A549 (cell line): ENCODE results near the gene DLGAP1. TPM values are rescaled to one million over a fixed set of nuclear protein-coding genes. Genes with fewer than 3 reads are reported as not detected.
A peak's percentile ranks its signal among the peaks of the same experiment; 100 is the strongest.

Experiments used
- ATAC-seq, 2 experiments: fragments of 200-7000 bp in 1 of 2; fragments of >200 bp in 1 of 2; cut with Nextera tagmentation in 1 of 2; cut with Tn5 transposase in 1 of 2; 3 replicates each; pipeline versions ENCODE4 v1.8.0 to v1.9.1; 2018 to 2020; ENCODE audit warnings: mild to moderate bottlenecking in 1 of 2, moderate library complexity in 1 of 2
- CTCF ChIA-PET: fragments of 300-600 bp; sonication (Branson Sonifier 250); formaldehyde crosslinking; extraction: SDS; loops from one replicate; lab custom pipeline; 2021; ENCODE audit warnings: antibody characterized with exemption, inconsistent platforms; lab: Yijun Ruan, JAX
- POLR2A ChIA-PET: fragments of 350-600 bp; formaldehyde crosslinking; extraction: SDS; loops from one replicate; lab custom pipeline; 2021; ENCODE audit warnings: antibody characterized with exemption, inconsistent platforms; lab: Yijun Ruan, JAX
- DNase-seq, 2 experiments: peaks; one replicate each; pipeline versions ENCODE4 v3.0.0 to v3.0.0-alpha.2; 2011 to 2016; ENCODE audit warnings: low read depth in 1 of 2, low spot score in 1 of 2
- FAIRE-seq: peaks from 2 replicates; lab custom pipeline; 2011; peaks lifted over from hg19 to GRCh38; lab: Jason Lieb, UNC
- H3K27ac ChIP-seq, 2 experiments: fragments of >200 bp; sonication (Bioruptor Twin); formaldehyde crosslinking; 3 replicates each; pipeline ENCODE4 v1.5.1; 2016 to 2017
- H3K4me1 ChIP-seq: fragments of >200 bp; sonication (Bioruptor Twin); formaldehyde crosslinking; 3 replicates; pipeline ENCODE4 v1.6.1; 2016
- H3K4me2 ChIP-seq: fragments of >200 bp; sonication (Bioruptor Twin); formaldehyde crosslinking; 3 replicates; pipeline ENCODE4 v1.6.1; 2016
- H3K4me3 ChIP-seq: fragments of >200 bp; sonication (Bioruptor Twin); formaldehyde crosslinking; 3 replicates; pipeline ENCODE4 v1.5.1; 2016
- H3K9me3 ChIP-seq: fragments of >200 bp; sonication (Bioruptor Twin); formaldehyde crosslinking; 3 replicates; pipeline ENCODE4 v1.6.1; 2016
- ATOH8 ChIP-seq: fragments of 250-450 bp; sonication (Bioruptor Pico); IDR thresholded peaks from 2 replicates; pipeline ENCODE4 v1.5.0; 2020; ENCODE audit warnings: low read depth, mild to moderate bottlenecking, moderate library complexity
- CBX2 ChIP-seq: fragments of 200-600 bp; sonication (generic); IDR thresholded peaks from 2 replicates; pipeline ENCODE4 v1.6.1; 2016; ENCODE audit warnings: low read depth, mild to moderate bottlenecking, borderline replicate concordance
- CBX8 ChIP-seq: fragments of 200-600 bp; sonication (generic); IDR thresholded peaks from 2 replicates; pipeline ENCODE4 v1.6.1; 2016
- EHF ChIP-seq: fragments of 250-450 bp; sonication (Bioruptor Pico); IDR thresholded peaks from 2 replicates; pipeline ENCODE4 v1.5.0; 2020; ENCODE audit warnings: mild to moderate bottlenecking
- EP300 ChIP-seq, 2 experiments: fragments of >200 bp; sonication (Bioruptor Twin); formaldehyde crosslinking; IDR thresholded peaks; 2 replicates in 1 of 2; 3 replicates in 1 of 2; pipeline ENCODE4 v1.6.1; 2016 to 2017
- HEYL ChIP-seq: fragments of 250-450 bp; sonication (Bioruptor Pico); IDR thresholded peaks from 2 replicates; pipeline ENCODE4 v1.8.0; 2021; ENCODE audit warnings: mild to moderate bottlenecking, moderate library complexity
- HOXA7 ChIP-seq: fragments of 250-450 bp; sonication (Bioruptor Pico); IDR thresholded peaks from 2 replicates; pipeline ENCODE4 v1.5.0; 2020; ENCODE audit warnings: mild to moderate bottlenecking, moderate library complexity
- KDM1A ChIP-seq: fragments of 200-600 bp; sonication (generic); IDR thresholded peaks from 2 replicates; pipeline ENCODE4 v1.6.1; 2016; ENCODE audit warnings: low read depth, mild to moderate bottlenecking
- MAZ ChIP-seq: fragments of 150-350 bp; IDR thresholded peaks from 2 replicates; pipeline ENCODE4 v1.6.1; 2014; ENCODE audit warnings: antibody characterized with exemption, low read depth, low read length, borderline replicate concordance
- MYC ChIP-seq: IDR thresholded peaks from 2 replicates; pipeline ENCODE4 v1.6.1; 2012; ENCODE audit warnings: mild to moderate bottlenecking, inconsistent platforms, low read length, improper control_type of control experiment, borderline replicate concordance
- NFE2L2 ChIP-seq: fragments of 150-350 bp; conservative IDR thresholded peaks from 2 replicates; pipeline ENCODE4 v1.6.1; 2014; ENCODE audit warnings: low read length
- PBX3 ChIP-seq: IDR thresholded peaks from 2 replicates; pipeline ENCODE4 v1.6.1; 2012
- PHF8 ChIP-seq: fragments of 200-600 bp; sonication (generic); IDR thresholded peaks from 2 replicates; pipeline ENCODE4 v1.6.1; 2016; ENCODE audit warnings: low read depth, mild to moderate bottlenecking, antibody characterized with exemption, moderate library complexity, borderline replicate concordance
- RAD21 ChIP-seq, 2 experiments: fragments of >200 bp in 1 of 2; sonication (Bioruptor Twin) in 1 of 2; formaldehyde crosslinking in 1 of 2; IDR thresholded peaks in 1 of 2; conservative IDR thresholded peaks in 1 of 2; 2 replicates in 1 of 2; 3 replicates in 1 of 2; pipeline ENCODE4 v1.6.1; 2012 to 2018; ENCODE audit warnings: inconsistent platforms in 1 of 2
- RARB ChIP-seq: fragments of 250-450 bp; sonication (Bioruptor Pico); IDR thresholded peaks from 2 replicates; pipeline ENCODE4 v1.8.0; 2021; ENCODE audit warnings: mild to moderate bottlenecking, moderate library complexity
- ZNF302 ChIP-seq: fragments of 250-450 bp; sonication (Bioruptor Pico); IDR thresholded peaks from 2 replicates; pipeline ENCODE4 v1.9.0; 2021; ENCODE audit warnings: inconsistent platforms, mild to moderate bottlenecking, moderate library complexity
- ZSCAN20 ChIP-seq: fragments of 250-450 bp; sonication (Bioruptor Pico); IDR thresholded peaks from 2 replicates; pipeline ENCODE4 v1.8.0; 2022; ENCODE audit warnings: mild to moderate bottlenecking, moderate library complexity
- WGBS: methylation state at CpG from one replicate; pipeline ENCODE4 v1.1.6; 2017; ENCODE audit errors: missing lambda C conversion rate; 5-methylcytosine and 5-hydroxymethylcytosine counted together
- polyA plus RNA-seq, 4 experiments: library from polyadenylated mRNA; depleted of rRNA in 3 of 4; stranded (reverse); fragments of >200 nt; fragmentation: RNase III in 1 of 4; extraction: RNeasy Plus Mini Kit Qiagen cat#74134 plus additional on column Dnase treatment in 1 of 4; gene quantifications; 2 replicates in 3 of 4; 3 replicates in 1 of 4; pipeline ENCODE4 v1.2.3, GENCODE V29; 2011 to 2017
- TF ChIP-seq, protein P1 (sequence below): fragments of >200 bp; sonication (Bioruptor Twin); formaldehyde crosslinking; IDR thresholded peaks from 3 replicates; pipeline ENCODE4 v1.5.1; 2016
- TF ChIP-seq, protein P2 (sequence below): fragments of 250-450 bp; sonication (Bioruptor Pico); IDR thresholded peaks from 2 replicates; pipeline ENCODE4 v1.5.0; 2021; ENCODE audit warnings: mild to moderate bottlenecking, moderate library complexity, borderline replicate concordance
- TF ChIP-seq, protein P3 (sequence below): fragments of 200-600 bp; sonication (generic); IDR thresholded peaks from 2 replicates; pipeline ENCODE4 v1.6.1; 2016; ENCODE audit warnings: antibody characterized with exemption, mild to moderate bottlenecking, moderate library complexity

Gene DLGAP1
- polyA plus RNA-seq, 2 of the 4 experiments (the other 2 are of a cell fraction): 0.04 to 0.12 TPM

- TF ChIP-seq PBX3: peak; percentile 35; the same call in 1 of the 2 replicates
- no peak for TF ChIP-seq HEYL (CRISPR knock-in tag)
- TF ChIP-seq, protein P1, sequence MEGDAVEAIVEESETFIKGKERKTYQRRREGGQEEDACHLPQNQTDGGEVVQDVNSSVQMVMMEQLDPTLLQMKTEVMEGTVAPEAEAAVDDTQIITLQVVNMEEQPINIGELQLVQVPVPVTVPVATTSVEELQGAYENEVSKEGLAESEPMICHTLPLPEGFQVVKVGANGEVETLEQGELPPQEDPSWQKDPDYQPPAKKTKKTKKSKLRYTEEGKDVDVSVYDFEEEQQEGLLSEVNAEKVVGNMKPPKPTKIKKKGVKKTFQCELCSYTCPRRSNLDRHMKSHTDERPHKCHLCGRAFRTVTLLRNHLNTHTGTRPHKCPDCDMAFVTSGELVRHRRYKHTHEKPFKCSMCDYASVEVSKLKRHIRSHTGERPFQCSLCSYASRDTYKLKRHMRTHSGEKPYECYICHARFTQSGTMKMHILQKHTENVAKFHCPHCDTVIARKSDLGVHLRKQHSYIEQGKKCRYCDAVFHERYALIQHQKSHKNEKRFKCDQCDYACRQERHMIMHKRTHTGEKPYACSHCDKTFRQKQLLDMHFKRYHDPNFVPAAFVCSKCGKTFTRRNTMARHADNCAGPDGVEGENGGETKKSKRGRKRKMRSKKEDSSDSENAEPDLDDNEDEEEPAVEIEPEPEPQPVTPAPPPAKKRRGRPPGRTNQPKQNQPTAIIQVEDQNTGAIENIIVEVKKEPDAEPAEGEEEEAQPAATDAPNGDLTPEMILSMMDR: no peak
- TF ChIP-seq KDM1A: no peak
- TF ChIP-seq MAZ: no peak
- TF ChIP-seq CBX8: no peak
- TF ChIP-seq RAD21 (conservative IDR thresholded peaks at IDR 0.05 in 1 of 2, IDR thresholded peaks at IDR 0.05 in 1 of 2): no peak; a peak in 1 of 5 replicates
- no peak for TF ChIP-seq MYC
- TF ChIP-seq, all 56 proteins: peak for 19
These were observed 850.4 kb downstream of the DLGAP1 start (continued) for GRCh38 chr18:3604498-3605408.

GRCh38 chr18:3604235-3604497 lies 850.9 kb downstream of the DLGAP1 start:
- Histone ChIP-seq H3K9me3 (no peaks in the 10 kb centered on the region), H3K27ac (peak overlapping the region; percentile 99 to 100), H3K4me2 (peak overlapping the region; percentile 90)
- FAIRE-seq (no peak), DNase-seq (no peak)
- POLR2A ChIA-PET: interaction anchor here (0.9 to 3.6 kb wide), 16 partner anchors 10 to 357 kb away, joined by 3 to 101 read pairs (median 11); partner anchors contain the start of gene MYL12A
- WGBS: 0% methylated on average over 4 of the region's 4 CpGs
- TF ChIP-seq HOXA7 (0 out of 2 replicates have a peak, but pooled peaks have one; percentile 9), ZNF302 (CRISPR knock-in tag) (0 out of 2 replicates have a peak, but pooled peaks have one; percentile 1), EP300 (IDR thresholded peaks at IDR 0.05) (no peak), EHF (CRISPR knock-in tag) (0 out of 2 replicates have a peak, but pooled peaks have one; percentile 0), ZSCAN20 (peak; percentile 14)
- TF ChIP-seq, all 56 proteins: peak for 4
- CTCF ChIA-PET: interaction anchor here (0.9 to 13.2 kb wide), 7 partner anchors 10 to 151 kb away, joined by 3 to 136 read pairs (median 10); no protein-coding TSS in a partner anchor
- Histone ChIP-seq H3K4me3 (peak overlapping the region; percentile 46), H3K4me1 (peaks cover 62% of the 10 kb centered on the region)
- no peak for ATAC-seq

DNA sequence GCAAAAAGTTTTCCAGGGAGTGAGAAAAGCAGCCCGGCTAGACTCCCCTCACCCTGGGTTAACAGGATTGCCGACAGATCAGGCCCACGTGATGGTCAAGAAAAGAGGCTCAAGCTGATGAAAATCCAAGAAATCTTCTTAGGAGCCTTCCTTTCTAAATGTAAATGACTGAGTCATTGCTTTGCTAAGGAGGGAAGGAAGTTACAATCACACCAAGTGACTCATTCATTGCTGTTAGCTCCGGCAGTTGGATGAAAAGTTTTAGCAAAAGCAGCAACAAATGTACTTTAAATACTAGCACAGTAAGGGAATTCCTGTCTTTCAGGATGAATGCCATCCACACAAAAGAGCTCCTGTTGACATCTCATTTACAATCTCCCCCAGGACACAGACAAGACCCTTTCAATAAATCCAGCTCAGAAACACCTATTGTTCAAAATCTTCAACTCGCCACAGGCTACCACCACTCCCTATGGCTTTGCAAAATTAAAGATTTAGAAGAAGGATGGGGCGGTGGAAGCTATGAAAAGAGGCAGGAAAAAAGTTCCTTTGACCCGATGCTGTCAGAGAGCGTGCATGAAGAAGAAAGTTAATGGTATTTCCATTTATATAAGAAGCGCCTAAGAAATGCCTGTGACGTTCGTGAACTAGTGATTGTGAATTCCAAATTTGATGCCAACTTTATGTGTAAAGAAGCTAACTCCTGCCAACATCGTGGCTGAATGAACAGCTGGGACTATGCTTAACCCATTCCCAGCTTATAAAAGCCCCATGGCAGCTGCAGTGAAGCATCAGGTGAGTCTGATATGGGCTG lies 851.5 kb downstream of the DLGAP1 start:
- ChIA-PET POLR2A (interaction anchor here (0.9 to 3.6 kb wide), 21 partner anchors 9 to 356 kb away, joined by 3 to 101 read pairs (median 5); partner anchors contain the start of gene MYL12A), CTCF (interaction anchor here (0.9 to 13.2 kb wide), 8 partner anchors 9 to 266 kb away, joined by 3 to 136 read pairs (median 9); no protein-coding TSS in a partner anchor)
- 0% methylated on average over 12 of the region's 12 CpGs for WGBS
- Histone ChIP-seq H3K27ac (peak overlapping the region; percentile 99 to 100), H3K4me2 (peak overlapping the region; percentile 90), H3K4me3 (peak overlapping the region; percentile 46), H3K4me1 (peaks cover 68% of the 10 kb centered on the region), H3K9me3 (no peaks in the 10 kb centered on the region)
- ATAC-seq (peak; percentile 65 to 78), DNase-seq (peak in 1 of 2 experiments; percentile 94), FAIRE-seq (no peak)
- TF ChIP-seq, protein P2, sequence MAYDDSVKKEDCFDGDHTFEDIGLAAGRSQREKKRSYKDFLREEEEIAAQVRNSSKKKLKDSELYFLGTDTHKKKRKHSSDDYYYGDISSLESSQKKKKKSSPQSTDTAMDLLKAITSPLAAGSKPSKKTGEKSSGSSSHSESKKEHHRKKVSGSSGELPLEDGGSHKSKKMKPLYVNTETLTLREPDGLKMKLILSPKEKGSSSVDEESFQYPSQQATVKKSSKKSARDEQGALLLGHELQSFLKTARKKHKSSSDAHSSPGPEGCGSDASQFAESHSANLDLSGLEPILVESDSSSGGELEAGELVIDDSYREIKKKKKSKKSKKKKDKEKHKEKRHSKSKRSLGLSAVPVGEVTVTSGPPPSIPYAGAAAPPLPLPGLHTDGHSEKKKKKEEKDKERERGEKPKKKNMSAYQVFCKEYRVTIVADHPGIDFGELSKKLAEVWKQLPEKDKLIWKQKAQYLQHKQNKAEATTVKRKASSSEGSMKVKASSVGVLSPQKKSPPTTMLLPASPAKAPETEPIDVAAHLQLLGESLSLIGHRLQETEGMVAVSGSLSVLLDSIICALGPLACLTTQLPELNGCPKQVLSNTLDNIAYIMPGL (CRISPR knock-in tag): peak; percentile 51; the same call in 1 of the 2 replicates
- TF ChIP-seq CBX2 (no peak), ZNF302 (CRISPR knock-in tag) (peak; percentile 50; the same call in 1 of the 2 replicates), PHF8 (no peak), ATOH8 (CRISPR knock-in tag) (peak; percentile 83; the same call in 1 of the 2 replicates), RARB (CRISPR knock-in tag) (peak; percentile 81; the same call in 1 of the 2 replicates), NFE2L2 (peak; percentile 58)
- TF ChIP-seq, protein P3, sequence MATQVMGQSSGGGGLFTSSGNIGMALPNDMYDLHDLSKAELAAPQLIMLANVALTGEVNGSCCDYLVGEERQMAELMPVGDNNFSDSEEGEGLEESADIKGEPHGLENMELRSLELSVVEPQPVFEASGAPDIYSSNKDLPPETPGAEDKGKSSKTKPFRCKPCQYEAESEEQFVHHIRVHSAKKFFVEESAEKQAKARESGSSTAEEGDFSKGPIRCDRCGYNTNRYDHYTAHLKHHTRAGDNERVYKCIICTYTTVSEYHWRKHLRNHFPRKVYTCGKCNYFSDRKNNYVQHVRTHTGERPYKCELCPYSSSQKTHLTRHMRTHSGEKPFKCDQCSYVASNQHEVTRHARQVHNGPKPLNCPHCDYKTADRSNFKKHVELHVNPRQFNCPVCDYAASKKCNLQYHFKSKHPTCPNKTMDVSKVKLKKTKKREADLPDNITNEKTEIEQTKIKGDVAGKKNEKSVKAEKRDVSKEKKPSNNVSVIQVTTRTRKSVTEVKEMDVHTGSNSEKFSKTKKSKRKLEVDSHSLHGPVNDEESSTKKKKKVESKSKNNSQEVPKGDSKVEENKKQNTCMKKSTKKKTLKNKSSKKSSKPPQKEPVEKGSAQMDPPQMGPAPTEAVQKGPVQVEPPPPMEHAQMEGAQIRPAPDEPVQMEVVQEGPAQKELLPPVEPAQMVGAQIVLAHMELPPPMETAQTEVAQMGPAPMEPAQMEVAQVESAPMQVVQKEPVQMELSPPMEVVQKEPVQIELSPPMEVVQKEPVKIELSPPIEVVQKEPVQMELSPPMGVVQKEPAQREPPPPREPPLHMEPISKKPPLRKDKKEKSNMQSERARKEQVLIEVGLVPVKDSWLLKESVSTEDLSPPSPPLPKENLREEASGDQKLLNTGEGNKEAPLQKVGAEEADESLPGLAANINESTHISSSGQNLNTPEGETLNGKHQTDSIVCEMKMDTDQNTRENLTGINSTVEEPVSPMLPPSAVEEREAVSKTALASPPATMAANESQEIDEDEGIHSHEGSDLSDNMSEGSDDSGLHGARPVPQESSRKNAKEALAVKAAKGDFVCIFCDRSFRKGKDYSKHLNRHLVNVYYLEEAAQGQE: no peak; the same call in 1 of the 2 replicates
